Body of pancreas (tissue), 4 donors: ENCODE measurements around the gene BCL2L2. TPM values are rescaled to one million over a fixed set of nuclear protein-coding genes. Genes with fewer than 3 reads are reported as not detected.

Source experiments
- ATAC-seq: fragments of 150-250 bp; one replicate; pipeline ENCODE4 v1.9.1; 2016
- DNase-seq, 4 donors: peaks; one replicate each; pipeline ENCODE4 v3.0.0-alpha.2; 2019
- H3K27ac ChIP-seq, 4 donors: fragments of 200-600 bp; sonication (generic); 1 replicate in 3 of 4; 2 replicates in 1 of 4; pipeline versions ENCODE4 v1.5.1 to v1.6.1; 2016 to 2019; ENCODE audit warnings: mild to moderate bottlenecking in 1 of 4, mixed read lengths in 1 of 4, moderate library complexity in 1 of 4
- H3K27me3 ChIP-seq, 2 donors: fragments of 200-600 bp; sonication (generic); one replicate each; pipeline ENCODE4 v1.6.0; 2016; ENCODE audit warnings: mild to moderate bottlenecking in 1 of 2
- H3K36me3 ChIP-seq, 2 donors: fragments of 200-600 bp; sonication (generic); replicated peaks in 1 of 2; 2 replicates each; pipeline ENCODE4 v1.5.1; 2016; ENCODE audit warnings: low read depth in 2 of 2; ENCODE audit not compliant: insufficient read depth in 1 of 2
- H3K4me1 ChIP-seq: fragments of 200-600 bp; sonication (generic); one replicate; pipeline ENCODE4 v1.6.0; 2016
- H3K4me3 ChIP-seq, 2 donors: fragments of 200-600 bp; sonication (generic); 1 replicate in 1 of 2; 2 replicates in 1 of 2; pipeline ENCODE4 v1.5.1; 2016 to 2019
- H3K9me3 ChIP-seq, 3 donors: fragments of 200-600 bp; sonication (generic); 1 replicate in 2 of 3; 2 replicates in 1 of 3; pipeline ENCODE4 v1.5.1; 2016
- POLR2A ChIP-seq, 3 donors: fragments of 450-650 bp; IDR thresholded peaks; one replicate each; pipeline ENCODE4 v1.6.1; 2016; ENCODE audit warnings: antibody characterized with exemption in 3 of 3, mild to moderate bottlenecking in 2 of 3
- WGBS, 2 donors: methylation state at CpG; one replicate each; pipeline ENCODE4 v1.1.5; 2017; 5-methylcytosine and 5-hydroxymethylcytosine counted together
- intact Hi-C: fragments of 100-400 bp; cut with DNase I; formaldehyde crosslinking; loops from one replicate; pipeline ENCODE4 v1.15.1; 2023
- total RNA-seq, 2 donors: library from RNA; depleted of rRNA; stranded (reverse); fragments of >200 nt; gene quantifications; one replicate each; pipeline ENCODE4 v1.1.0, GENCODE V29; 2016
- TF ChIP-seq, protein P1 (sequence below), 7 experiments: fragments of 450-650 bp in 4 of 7; fragments of 200-600 bp in 3 of 7; sonication (generic) in 3 of 7; IDR thresholded peaks; one replicate each; pipeline ENCODE4 v1.5.1; 2016 to 2019; ENCODE audit warnings: antibody characterized with exemption in 7 of 7

BCL2L2 gene
- total RNA-seq, 2 donors from 2014 or later: 25.4 to 73.2 TPM

DNA sequence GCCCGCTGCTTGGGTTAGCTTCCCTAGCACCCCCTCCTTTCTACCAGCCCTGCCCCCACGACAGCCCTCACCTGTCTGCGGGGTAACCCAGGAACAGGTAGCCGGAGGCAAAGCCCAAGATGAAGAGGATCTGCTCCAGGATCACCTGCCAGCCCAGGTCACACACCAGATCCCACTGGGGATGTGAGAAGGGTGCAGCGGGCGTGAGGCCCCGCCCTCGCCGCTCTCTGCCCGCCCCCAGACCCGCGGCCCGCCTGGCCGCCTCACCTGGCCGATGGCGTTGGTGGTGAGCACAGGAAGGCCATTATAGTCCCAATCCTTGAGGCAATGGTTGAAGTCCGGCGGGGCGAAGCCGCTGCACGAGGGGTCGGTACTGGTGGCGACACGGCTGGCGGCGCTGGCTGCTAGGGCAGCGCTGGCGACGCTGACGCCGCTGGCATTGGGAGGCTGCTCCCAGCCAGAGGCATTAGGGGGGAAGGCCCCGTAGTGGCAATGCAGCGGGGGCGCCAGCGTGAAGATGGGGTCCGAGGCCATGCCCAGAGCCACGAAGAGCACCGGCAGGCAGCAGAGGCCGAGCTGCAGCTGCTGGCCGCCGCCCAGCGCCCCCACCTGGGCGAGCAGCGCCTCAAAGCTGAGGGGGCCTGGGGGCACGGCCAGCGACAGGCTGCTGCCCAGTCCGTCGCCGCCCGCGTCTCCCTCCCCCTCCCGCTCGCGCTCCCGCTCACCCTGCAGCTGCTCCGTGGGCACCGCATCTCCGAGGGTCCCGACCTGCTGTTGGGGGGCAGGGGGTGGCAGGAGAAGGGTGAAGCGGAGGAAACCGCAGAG lies 45.3 kb downstream of the BCL2L2 start:
- Histone ChIP-seq H3K27ac (no peak overlapping the region), H3K36me3 (no peaks in the 10 kb centered on the region), H3K4me3 (peak overlapping the region; percentile 42 to 80), H3K9me3 (no peaks in the 10 kb centered on the region), H3K27me3 (no peaks in the 10 kb centered on the region), H3K4me1 (peaks cover 16% of the 10 kb centered on the region)
- peak in 1 of 4 donors; percentile 20 for DNase-seq
- TF ChIP-seq POLR2A (IDR thresholded peaks at IDR 0.05): no peak
- TF ChIP-seq, protein P1, sequence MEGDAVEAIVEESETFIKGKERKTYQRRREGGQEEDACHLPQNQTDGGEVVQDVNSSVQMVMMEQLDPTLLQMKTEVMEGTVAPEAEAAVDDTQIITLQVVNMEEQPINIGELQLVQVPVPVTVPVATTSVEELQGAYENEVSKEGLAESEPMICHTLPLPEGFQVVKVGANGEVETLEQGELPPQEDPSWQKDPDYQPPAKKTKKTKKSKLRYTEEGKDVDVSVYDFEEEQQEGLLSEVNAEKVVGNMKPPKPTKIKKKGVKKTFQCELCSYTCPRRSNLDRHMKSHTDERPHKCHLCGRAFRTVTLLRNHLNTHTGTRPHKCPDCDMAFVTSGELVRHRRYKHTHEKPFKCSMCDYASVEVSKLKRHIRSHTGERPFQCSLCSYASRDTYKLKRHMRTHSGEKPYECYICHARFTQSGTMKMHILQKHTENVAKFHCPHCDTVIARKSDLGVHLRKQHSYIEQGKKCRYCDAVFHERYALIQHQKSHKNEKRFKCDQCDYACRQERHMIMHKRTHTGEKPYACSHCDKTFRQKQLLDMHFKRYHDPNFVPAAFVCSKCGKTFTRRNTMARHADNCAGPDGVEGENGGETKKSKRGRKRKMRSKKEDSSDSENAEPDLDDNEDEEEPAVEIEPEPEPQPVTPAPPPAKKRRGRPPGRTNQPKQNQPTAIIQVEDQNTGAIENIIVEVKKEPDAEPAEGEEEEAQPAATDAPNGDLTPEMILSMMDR (IDR thresholded peaks at IDR 0.05): no peak
- peak; percentile 34 for ATAC-seq
- intact Hi-C loops: no loop called here
- WGBS, 2 donors: 15 to 33% methylated on average over 8 to 59 of the region's 61 CpGs

DNA sequence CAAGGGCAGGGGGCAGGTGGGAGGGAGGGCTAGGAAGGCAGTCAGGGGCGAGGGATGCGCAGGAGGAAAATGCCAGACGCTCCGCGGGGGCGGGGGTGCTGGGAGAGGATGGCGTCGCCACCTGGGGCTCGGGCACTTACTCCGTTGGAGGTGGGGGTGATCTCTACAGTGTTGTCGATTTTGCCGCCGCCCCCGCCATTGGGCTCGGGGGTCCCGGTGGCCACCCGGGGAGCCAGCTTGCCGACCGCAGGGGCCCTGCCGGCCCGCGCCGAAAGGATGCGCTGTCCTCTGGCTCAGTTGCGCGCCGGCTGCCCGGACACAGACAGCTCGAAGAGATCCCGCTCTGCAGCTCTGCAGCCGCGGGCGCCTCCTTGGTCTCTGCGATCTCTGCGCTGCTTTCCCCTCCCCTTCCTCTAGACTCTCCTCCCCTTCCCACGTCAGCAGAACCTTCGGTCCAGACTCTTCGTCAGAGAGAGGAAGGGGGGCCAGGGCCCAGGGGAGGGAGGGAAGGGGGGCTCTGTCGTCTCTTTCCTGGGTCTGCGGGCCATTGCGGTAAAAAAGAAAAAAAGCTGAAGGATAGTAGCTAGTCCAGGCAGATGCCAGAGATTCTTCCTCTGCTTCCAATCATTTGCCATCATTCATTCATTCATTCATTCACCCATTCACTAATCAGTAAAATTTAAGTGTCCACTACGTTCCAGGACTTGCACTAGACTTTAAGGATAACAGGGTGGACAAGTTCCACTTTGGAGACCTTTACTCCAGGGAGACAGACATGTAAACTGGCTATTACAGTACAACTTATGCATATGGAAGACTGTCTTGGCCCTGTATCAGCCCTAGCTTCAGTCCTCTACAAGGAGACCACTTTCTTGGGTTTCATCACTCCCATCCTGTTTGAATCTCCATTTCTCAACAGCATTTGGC lies 46.1 kb downstream of the BCL2L2 start, which contains the start of gene SLC22A17:
TSS of gene SLC22A17 (minus strand) at position 382 of the 927 bp plus-strand sequence.
- Histone ChIP-seq H3K9me3 (no peaks in the 10 kb centered on the region), H3K4me1 (peaks cover 16% of the 10 kb centered on the region), H3K27me3 (no peaks in the 10 kb centered on the region), H3K27ac (peak within 1 kb of the TSS in 3 of 4 donors; percentile 16 to 29 (median 19)), H3K36me3 (no peaks in the 10 kb centered on the region), H3K4me3 (peak within 1 kb of the TSS; percentile 42 to 80)
- ATAC-seq: peak; percentile 87
- DNase-seq: peak; percentile 66 to 78 (median 76)
- intact Hi-C loops: no loop called here
- 1% methylated on average over 16 to 41 of the region's 42 CpGs for WGBS, 2 donors
- TF ChIP-seq, protein P1 (IDR thresholded peaks at IDR 0.05): peak in 2 of 7 experiments; percentile 5 to 8
- TF ChIP-seq POLR2A (IDR thresholded peaks at IDR 0.05): peak; percentile 46 to 69 (median 55)

DNA sequence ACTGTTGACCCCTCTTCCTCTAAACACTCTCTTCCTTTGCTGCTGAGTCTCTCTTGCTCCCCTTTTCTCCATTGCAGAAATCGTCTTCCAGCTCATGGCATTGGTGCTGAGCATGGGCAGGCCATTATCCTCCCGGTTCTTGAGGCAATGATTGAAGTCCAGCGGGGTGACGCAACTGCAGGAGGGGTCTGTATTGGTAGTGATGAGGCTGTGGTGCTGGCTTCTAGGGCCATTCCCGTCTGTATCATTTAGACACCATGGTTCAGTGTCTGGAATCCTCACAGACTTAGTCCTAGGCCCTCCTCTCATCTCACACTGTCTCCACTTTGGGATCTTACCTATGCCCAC lies 46.8 kb downstream of the BCL2L2 start:
- H3K27ac ChIP-seq: no peak overlapping the region
- intact Hi-C loops: no loop called here
- 79 to 87% methylated on average over 5 of the region's 5 CpGs for WGBS, 2 donors
- peaks cover 16% of the 10 kb centered on the region for H3K4me1 ChIP-seq
- no peak for ATAC-seq
- TF ChIP-seq POLR2A (IDR thresholded peaks at IDR 0.05): no peak
- TF ChIP-seq, protein P1 (IDR thresholded peaks at IDR 0.05): no peak
- H3K27me3 ChIP-seq: no peaks in the 10 kb centered on the region
- no peak for DNase-seq
- no peak overlapping the region for H3K4me3 ChIP-seq
- H3K36me3 ChIP-seq: no peaks in the 10 kb centered on the region
- no peaks in the 10 kb centered on the region for H3K9me3 ChIP-seq

DNA sequence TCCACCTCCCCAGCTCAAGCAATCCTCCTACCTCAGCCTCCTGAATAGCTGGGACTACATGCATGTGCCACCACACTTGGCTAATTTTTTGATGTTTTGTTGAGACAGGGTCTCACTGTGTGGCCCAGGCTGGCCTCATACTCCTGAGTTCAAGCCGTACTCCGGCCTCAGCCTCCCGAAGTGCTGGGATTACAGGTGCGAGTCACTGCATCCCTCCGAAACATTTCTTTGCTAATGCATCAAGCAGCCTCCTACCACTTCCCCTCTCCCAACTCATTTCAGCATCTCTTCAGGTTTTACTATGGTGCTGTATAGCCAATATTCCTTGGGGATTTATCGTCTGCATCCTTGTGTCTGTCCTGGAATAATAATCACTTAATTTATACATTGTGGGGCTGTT lies 48.4 kb downstream of the BCL2L2 start:
- H3K9me3 ChIP-seq: no peaks in the 10 kb centered on the region
- intact Hi-C loops: no loop called here
- H3K27me3 ChIP-seq: no peaks in the 10 kb centered on the region
- no peaks in the 10 kb centered on the region for H3K36me3 ChIP-seq
- peaks cover 16% of the 10 kb centered on the region for H3K4me1 ChIP-seq
- no peak overlapping the region for H3K27ac ChIP-seq
- TF ChIP-seq, protein P1 (IDR thresholded peaks at IDR 0.05): no peak
- TF ChIP-seq POLR2A (IDR thresholded peaks at IDR 0.05): no peak
- ATAC-seq: no peak
- 80 to 82% methylated on average over 6 of the region's 6 CpGs for WGBS, 2 donors
- DNase-seq: no peak
- no peak overlapping the region for H3K4me3 ChIP-seq
